Uterus (tissue), 4 donors: ENCODE measurements around the gene IRX4. TPM values are rescaled to one million over a fixed set of nuclear protein-coding genes. Genes with fewer than 3 reads are reported as not detected.

Experiments
- DNase-seq, 2 donors: peaks; one replicate each; pipeline ENCODE4 v3.0.0-alpha.2; 2019 to 2020
- H3K27ac ChIP-seq, 2 donors: fragments of 200-600 bp; sonication (generic); 1 replicate in 1 of 2; 2 replicates in 1 of 2; pipeline ENCODE4 v1.5.1; 2016 to 2018
- H3K27me3 ChIP-seq, 2 donors: fragments of 200-600 bp; sonication (generic); one replicate each; pipeline ENCODE4 v1.5.1; 2018 to 2019; ENCODE audit warnings: control low read depth in 1 of 2
- H3K36me3 ChIP-seq, 2 donors: fragments of 200-600 bp; sonication (generic); one replicate each; pipeline ENCODE4 v1.5.1; 2019; ENCODE audit warnings: control low read depth in 1 of 2
- H3K4me1 ChIP-seq, 2 donors: fragments of 200-600 bp; sonication (generic); one replicate each; pipeline ENCODE4 v1.5.1; 2018 to 2019; ENCODE audit warnings: control low read depth in 1 of 2
- H3K4me3 ChIP-seq, 2 donors: fragments of 200-600 bp; sonication (generic); 1 replicate in 1 of 2; 2 replicates in 1 of 2; pipeline ENCODE4 v1.5.1; 2018 to 2019; ENCODE audit warnings: mild to moderate bottlenecking in 1 of 2
- H3K9me3 ChIP-seq, 2 donors: fragments of 200-600 bp; sonication (generic); one replicate each; pipeline ENCODE4 v1.5.1; 2019; ENCODE audit warnings: control low read depth in 1 of 2
- POLR2A ChIP-seq, 2 donors: fragments of 450-650 bp; IDR thresholded peaks; one replicate each; pipeline ENCODE4 v1.6.1; 2016; ENCODE audit warnings: antibody characterized with exemption in 2 of 2, mild to moderate bottlenecking in 1 of 2, moderate library complexity in 1 of 2
- intact Hi-C: fragments of 100-400 bp; cut with DNase I; formaldehyde crosslinking; loops from one replicate; pipeline ENCODE4 v1.15.1; 2023; ENCODE audit warnings: low total_unique reads
- total RNA-seq, 4 donors: library from RNA; depleted of rRNA in 3 of 4; stranded (reverse); fragments of >200 nt in 3 of 4; gene quantifications; one replicate each; pipeline versions ENCODE4 v1.1.0 to v1.2.4, GENCODE V29; 2014 to 2023
- TF ChIP-seq, protein P1 (sequence below), 4 experiments: fragments of 200-600 bp in 2 of 4; fragments of 450-650 bp in 2 of 4; sonication (generic) in 2 of 4; IDR thresholded peaks; one replicate each; pipeline ENCODE4 v1.5.1; 2016 to 2019; ENCODE audit warnings: antibody characterized with exemption in 4 of 4, mild to moderate bottlenecking in 2 of 4, moderate library complexity in 1 of 4
- donor health status: DM: yes; HTN: yes; CAD: no.

The IRX4 gene
- total RNA-seq, 4 donors from 2014 or later = not detected

DNA sequence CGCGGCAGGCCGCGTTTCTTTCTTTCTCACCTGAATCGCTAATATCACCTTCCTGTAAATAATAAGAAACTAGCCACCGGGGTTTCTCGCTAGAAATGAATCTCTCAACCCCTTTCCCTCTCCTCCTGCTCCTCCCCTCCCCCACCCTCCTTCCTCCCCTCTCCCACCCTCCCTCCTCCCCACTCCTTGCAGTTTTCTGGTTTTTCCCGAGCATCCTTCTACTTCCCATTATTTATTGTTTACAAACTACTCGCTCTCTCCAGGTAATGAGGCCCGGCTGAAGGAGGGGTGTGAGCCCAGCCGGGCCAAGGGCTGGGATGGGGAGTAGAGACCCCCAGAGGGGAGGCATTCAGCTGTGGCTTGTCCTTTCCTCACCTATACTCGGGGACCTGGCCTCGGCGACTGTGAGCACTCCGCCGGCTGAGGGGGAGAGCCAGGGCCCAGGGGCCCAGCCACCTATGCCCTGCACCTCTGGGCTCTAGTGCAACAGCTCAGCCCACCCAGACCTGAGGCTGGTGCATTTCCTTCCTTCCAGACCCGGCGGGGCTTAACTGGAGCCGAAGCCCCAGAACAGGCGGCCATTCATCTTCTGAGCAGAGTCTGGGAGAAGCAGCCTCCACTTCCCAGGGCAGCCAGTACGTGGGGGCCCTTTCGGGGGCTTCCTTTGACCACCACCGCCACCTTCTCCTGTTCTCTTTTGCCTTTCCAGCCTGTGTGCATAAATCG, 2.1 kb upstream of the IRX4 start:
- H3K27me3 ChIP-seq = peaks cover 16 to 45% of the 10 kb centered on the region in 2 donors
- intact Hi-C loops = no loop called here

DNA sequence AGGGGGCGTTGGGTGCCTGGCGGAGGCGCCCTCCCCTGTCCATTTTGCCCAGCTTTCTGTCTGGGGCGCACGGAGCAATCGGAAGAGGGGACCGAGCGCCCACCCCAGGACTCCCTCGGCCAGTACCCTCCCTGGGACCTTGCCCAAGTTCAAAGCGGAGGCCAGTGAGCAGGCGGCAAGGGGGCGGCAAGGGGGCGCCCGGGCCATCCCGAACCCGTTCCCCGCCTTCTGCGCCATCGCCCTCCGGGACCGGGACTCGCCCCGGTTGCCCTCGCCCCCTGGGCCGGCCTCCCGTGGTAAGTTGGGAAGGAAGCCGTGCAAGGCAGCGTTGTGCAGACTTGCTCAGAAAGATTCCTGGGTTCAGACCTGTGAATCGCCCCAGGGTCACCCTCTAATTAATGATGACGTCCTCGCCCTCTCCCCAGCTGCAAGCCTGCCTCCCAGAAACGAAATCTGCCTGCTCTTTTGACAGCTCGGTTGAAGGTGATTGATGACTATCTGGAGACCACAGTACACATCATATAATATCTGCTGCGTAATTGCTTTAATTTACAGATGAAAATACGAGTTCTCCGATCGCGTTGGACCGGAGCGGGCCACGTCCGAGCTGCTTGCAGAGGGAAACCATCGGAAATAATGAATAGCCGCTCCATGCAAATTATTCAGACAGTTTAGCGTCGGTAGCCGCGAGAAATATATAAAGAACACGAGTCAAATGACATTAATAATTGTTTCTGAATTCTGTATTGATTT, 1.4 kb upstream of the IRX4 start:
- intact Hi-C loops = no loop called here
- H3K4me1 ChIP-seq = peaks cover 0 to 28% of the 10 kb centered on the region in 2 donors
- TF ChIP-seq, protein P1, sequence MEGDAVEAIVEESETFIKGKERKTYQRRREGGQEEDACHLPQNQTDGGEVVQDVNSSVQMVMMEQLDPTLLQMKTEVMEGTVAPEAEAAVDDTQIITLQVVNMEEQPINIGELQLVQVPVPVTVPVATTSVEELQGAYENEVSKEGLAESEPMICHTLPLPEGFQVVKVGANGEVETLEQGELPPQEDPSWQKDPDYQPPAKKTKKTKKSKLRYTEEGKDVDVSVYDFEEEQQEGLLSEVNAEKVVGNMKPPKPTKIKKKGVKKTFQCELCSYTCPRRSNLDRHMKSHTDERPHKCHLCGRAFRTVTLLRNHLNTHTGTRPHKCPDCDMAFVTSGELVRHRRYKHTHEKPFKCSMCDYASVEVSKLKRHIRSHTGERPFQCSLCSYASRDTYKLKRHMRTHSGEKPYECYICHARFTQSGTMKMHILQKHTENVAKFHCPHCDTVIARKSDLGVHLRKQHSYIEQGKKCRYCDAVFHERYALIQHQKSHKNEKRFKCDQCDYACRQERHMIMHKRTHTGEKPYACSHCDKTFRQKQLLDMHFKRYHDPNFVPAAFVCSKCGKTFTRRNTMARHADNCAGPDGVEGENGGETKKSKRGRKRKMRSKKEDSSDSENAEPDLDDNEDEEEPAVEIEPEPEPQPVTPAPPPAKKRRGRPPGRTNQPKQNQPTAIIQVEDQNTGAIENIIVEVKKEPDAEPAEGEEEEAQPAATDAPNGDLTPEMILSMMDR (IDR thresholded peaks at IDR 0.05) = no peak
- TF ChIP-seq POLR2A (IDR thresholded peaks at IDR 0.05) = no peak
- peaks cover 16 to 53% of the 10 kb centered on the region in 2 donors for H3K27me3 ChIP-seq
- no peak overlapping the region for H3K27ac ChIP-seq
- H3K4me3 ChIP-seq = no peak overlapping the region
- DNase-seq = no peak
- H3K36me3 ChIP-seq = no peaks in the 10 kb centered on the region
- H3K9me3 ChIP-seq = no peaks in the 10 kb centered on the region

More for the DNA sequence above, 2.1 kb upstream of the IRX4 start:
- TF ChIP-seq POLR2A (IDR thresholded peaks at IDR 0.05) = no peak
- TF ChIP-seq, protein P1 (IDR thresholded peaks at IDR 0.05) = no peak
- no peaks in the 10 kb centered on the region for H3K36me3 ChIP-seq
- DNase-seq = no peak
- H3K9me3 ChIP-seq = no peaks in the 10 kb centered on the region
- no peak overlapping the region for H3K27ac ChIP-seq
- H3K4me3 ChIP-seq = no peak overlapping the region
- H3K4me1 ChIP-seq = peaks cover 0 to 28% of the 10 kb centered on the region in 2 donors

DNA sequence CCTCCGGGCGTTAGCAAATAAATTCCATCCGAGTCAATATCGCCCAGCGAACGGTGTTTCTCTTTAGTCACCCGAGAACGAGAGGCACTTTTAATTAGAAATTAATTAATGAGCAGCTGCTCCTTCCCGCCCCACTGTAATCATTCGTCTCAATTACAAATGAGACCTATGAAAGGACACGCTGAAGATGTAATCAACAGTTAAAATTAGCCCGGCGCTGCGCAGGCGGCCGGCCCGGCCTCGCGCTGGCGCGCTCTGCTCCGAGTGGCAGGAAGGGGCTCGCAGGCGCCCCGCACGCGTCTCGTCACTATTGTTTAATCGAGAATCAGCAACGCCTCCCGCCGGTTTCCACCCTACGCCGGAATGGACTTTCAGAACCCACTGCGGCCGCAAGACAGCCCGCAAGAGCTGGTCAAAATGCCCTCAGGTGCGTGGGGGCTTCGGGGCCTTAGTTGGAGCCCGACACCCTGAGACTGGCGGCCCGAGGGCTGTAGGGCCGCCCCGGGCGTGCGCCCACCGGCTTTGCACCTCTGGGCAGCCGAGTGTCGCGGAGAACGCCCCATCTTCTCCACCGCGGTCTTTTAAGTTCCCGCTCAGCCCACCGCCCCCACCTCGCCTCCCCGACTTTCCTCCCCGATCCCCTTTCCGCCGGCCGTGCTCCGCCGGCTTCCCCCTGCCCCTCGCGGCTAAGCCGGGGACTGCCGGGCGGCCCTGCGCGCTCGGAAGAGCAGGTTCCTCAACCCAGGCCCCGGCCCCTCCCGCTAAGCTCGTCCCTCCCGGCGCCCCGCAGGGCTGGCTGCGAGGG, 597 bp upstream of the IRX4 start:
- no peak overlapping the region for H3K27ac ChIP-seq
- TF ChIP-seq, protein P1 (IDR thresholded peaks at IDR 0.05) = peak in 1 of 4 experiments; percentile 3
- TF ChIP-seq POLR2A (IDR thresholded peaks at IDR 0.05) = no peak
- peaks cover 16 to 56% of the 10 kb centered on the region in 2 donors for H3K27me3 ChIP-seq
- intact Hi-C loops = no loop called here
- no peak overlapping the region for H3K4me3 ChIP-seq
- no peaks in the 10 kb centered on the region for H3K9me3 ChIP-seq
- no peak for DNase-seq
- H3K4me1 ChIP-seq = peaks cover 0 to 28% of the 10 kb centered on the region in 2 donors
- H3K36me3 ChIP-seq = no peaks in the 10 kb centered on the region

DNA sequence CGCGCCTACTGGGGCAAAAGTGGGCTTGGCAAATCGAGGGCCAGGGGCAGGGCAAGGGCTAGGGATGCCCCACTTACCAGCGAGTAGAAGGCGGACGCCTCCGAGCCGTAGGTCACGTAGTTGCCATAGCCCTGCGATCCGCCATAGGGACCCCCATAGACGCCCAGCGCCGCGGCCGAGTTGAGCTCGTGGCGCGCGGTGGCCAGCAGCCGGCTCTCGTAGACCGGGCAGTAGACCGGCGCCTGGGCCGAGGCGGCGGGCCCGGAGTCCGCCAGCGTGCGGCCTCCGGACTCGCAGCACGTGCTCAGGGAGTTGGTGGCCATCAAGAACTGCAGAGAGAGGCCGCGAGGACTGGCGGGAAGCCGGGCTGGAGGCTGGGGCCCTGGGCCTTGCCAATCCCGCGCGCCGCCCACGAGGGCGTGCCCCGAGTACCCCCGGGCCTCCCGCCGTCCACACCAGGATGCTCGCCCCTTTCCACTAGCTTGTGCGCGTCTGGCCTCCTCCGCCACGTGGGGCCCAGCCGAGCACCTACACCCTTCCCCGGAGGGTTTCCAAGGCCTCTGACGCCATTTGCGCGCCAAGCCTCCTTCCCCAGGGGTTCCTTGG, 891 bp downstream of the IRX4 start:
- no peak overlapping the region for H3K27ac ChIP-seq
- TF ChIP-seq, protein P1 (IDR thresholded peaks at IDR 0.05) = no peak
- TF ChIP-seq POLR2A (IDR thresholded peaks at IDR 0.05) = no peak
- no peak overlapping the region for H3K4me3 ChIP-seq
- intact Hi-C loops = no loop called here
- H3K27me3 ChIP-seq = peaks cover 16 to 64% of the 10 kb centered on the region in 2 donors
- no peaks in the 10 kb centered on the region for H3K9me3 ChIP-seq
- DNase-seq = no peak
- H3K4me1 ChIP-seq = peaks cover 0 to 24% of the 10 kb centered on the region in 2 donors
- H3K36me3 ChIP-seq = no peaks in the 10 kb centered on the region
